Neural cell (in vitro differentiated cells): ENCODE data around the gene MYH7B. TPM values are rescaled to one million over a fixed set of nuclear protein-coding genes. Genes with fewer than 3 reads are reported as not detected.

Source experiments
- H2AFZ ChIP-seq: fragments of 200-600, 300-800 bp; sonication (generic), shearing (Covaris generic); 2 replicates; pipeline ENCODE4 v1.6.0; 2014; ENCODE audit warnings: low read depth, mild to moderate bottlenecking, antibody characterized with exemption, low read length, moderate library complexity
- H3F3A ChIP-seq: fragments of 200-600 bp; shearing (Covaris generic); 2 replicates; pipeline ENCODE4 v1.6.1; 2016; ENCODE audit warnings: mild to moderate bottlenecking, moderate library complexity, mixed read lengths, antibody characterized with exemption, low read length; ENCODE audit not compliant: insufficient read depth, poor library complexity, severe bottlenecking
- H3K27ac ChIP-seq: fragments of 200-600, 300-800 bp; sonication (generic), shearing (Covaris generic); 2 replicates; pipeline ENCODE4 v1.5.1; 2014; ENCODE audit warnings: mild to moderate bottlenecking, low read length, moderate library complexity
- H3K27me3 ChIP-seq: fragments of 300-800, 200-600 bp; sonication (generic), shearing (Covaris generic); 2 replicates; pipeline ENCODE4 v1.6.0; 2014; ENCODE audit warnings: mild to moderate bottlenecking, low read depth, low read length, moderate library complexity; ENCODE audit not compliant: insufficient read depth
- H3K36me3 ChIP-seq: fragments of 300-800, 200-600 bp; sonication (generic), shearing (Covaris generic); 2 replicates; pipeline ENCODE4 v1.5.1; 2014; ENCODE audit warnings: mild to moderate bottlenecking, antibody characterized with exemption, low read length, moderate library complexity; ENCODE audit not compliant: insufficient read depth
- H3K4me2 ChIP-seq: fragments of 300-800, 200-600 bp; sonication (generic), shearing (Covaris generic); 2 replicates; pipeline ENCODE4 v1.6.0; 2014; ENCODE audit warnings: mild to moderate bottlenecking, low read length
- H3K4me3 ChIP-seq: fragments of 300-800, 200-600 bp; sonication (generic), shearing (Covaris generic); 2 replicates; pipeline ENCODE4 v1.5.1; 2014; ENCODE audit warnings: mild to moderate bottlenecking, low read length, moderate library complexity
- H3K79me2 ChIP-seq: fragments of 200-600 bp; shearing (Covaris generic); replicated peaks from 2 replicates; pipeline ENCODE4 v1.6.0; 2014; ENCODE audit warnings: mild to moderate bottlenecking, low read length, moderate library complexity; ENCODE audit not compliant: insufficient read depth
- H3K9ac ChIP-seq: fragments of 300-800, 200-600 bp; sonication (generic), shearing (Covaris generic); 2 replicates; pipeline ENCODE4 v1.6.1; 2016; ENCODE audit warnings: mild to moderate bottlenecking, low read length, mixed read lengths
- H3K9me2 ChIP-seq: fragments of 200-600 bp; shearing (Covaris generic); 2 replicates; pipeline ENCODE4 v1.6.1; 2016; ENCODE audit warnings: mild to moderate bottlenecking, low read length, mixed read lengths; ENCODE audit not compliant: insufficient read depth
- H3K9me3 ChIP-seq: fragments of 200-600, 300-800 bp; sonication (generic), shearing (Covaris generic); 2 replicates; pipeline ENCODE4 v1.6.1; 2016; ENCODE audit warnings: mild to moderate bottlenecking, mixed run types, low read length, moderate library complexity, mixed read lengths
- H4K20me1 ChIP-seq: fragments of 200-600 bp; shearing (Covaris generic); 2 replicates; pipeline ENCODE4 v1.6.1; 2016; ENCODE audit warnings: mild to moderate bottlenecking, mixed run types; ENCODE audit not compliant: insufficient read depth
- EP300 ChIP-seq: fragments of 450-650 bp; conservative IDR thresholded peaks from 2 replicates; pipeline ENCODE4 v1.6.1; 2014; ENCODE audit warnings: antibody characterized with exemption, mild to moderate bottlenecking, moderate library complexity; ENCODE audit not compliant: poor library complexity, severe bottlenecking
- EZH2 ChIP-seq: fragments of 200-600, 300-800 bp; shearing (Covaris generic), sonication (generic); IDR thresholded peaks from 2 replicates; pipeline ENCODE4 v1.6.1; 2014; ENCODE audit warnings: antibody characterized with exemption, low read length, borderline replicate concordance, mild to moderate bottlenecking; ENCODE audit not compliant: insufficient read depth, poor library complexity, severe bottlenecking
- MXI1 ChIP-seq: fragments of 450-650 bp; conservative IDR thresholded peaks from 2 replicates; pipeline ENCODE4 v1.6.1; 2014; ENCODE audit warnings: antibody characterized with exemption, mild to moderate bottlenecking; ENCODE audit not compliant: poor library complexity, severe bottlenecking
- POLR2AphosphoS5 ChIP-seq: IDR thresholded peaks from 2 replicates; pipeline ENCODE4 v1.6.1; 2012
- RAD21 ChIP-seq: fragments of 450-650 bp; conservative IDR thresholded peaks from 2 replicates; pipeline ENCODE4 v1.6.1; 2014; ENCODE audit warnings: antibody characterized with exemption, mild to moderate bottlenecking, moderate library complexity
- SMC3 ChIP-seq: fragments of 450-650 bp; conservative IDR thresholded peaks from 2 replicates; pipeline ENCODE4 v1.6.1; 2014; ENCODE audit warnings: antibody characterized with exemption, mild to moderate bottlenecking, moderate library complexity; ENCODE audit not compliant: poor library complexity
- TAF1 ChIP-seq: IDR thresholded peaks from 2 replicates; pipeline ENCODE4 v1.6.1; 2012; ENCODE audit warnings: low read depth
- polyA plus RNA-seq: library from polyadenylated mRNA; depleted of rRNA; stranded (reverse); fragments of >200 nt; gene quantifications from 2 replicates; pipeline ENCODE4 v1.2.3, GENCODE V29; 2014
- TF ChIP-seq, protein P1 (sequence below): fragments of 450-650 bp; IDR thresholded peaks from 2 replicates; pipeline ENCODE4 v1.5.1; 2014; ENCODE audit warnings: antibody characterized with exemption, mild to moderate bottlenecking, moderate library complexity; ENCODE audit not compliant: poor library complexity, severe bottlenecking
- TF ChIP-seq, protein P2 (sequence below): IDR thresholded peaks from 2 replicates; pipeline ENCODE4 v1.6.1; 2012; ENCODE audit warnings: borderline replicate concordance

MYH7B gene
- polyA plus RNA-seq, 1 donor from 2014 or later: not detected

DNA sequence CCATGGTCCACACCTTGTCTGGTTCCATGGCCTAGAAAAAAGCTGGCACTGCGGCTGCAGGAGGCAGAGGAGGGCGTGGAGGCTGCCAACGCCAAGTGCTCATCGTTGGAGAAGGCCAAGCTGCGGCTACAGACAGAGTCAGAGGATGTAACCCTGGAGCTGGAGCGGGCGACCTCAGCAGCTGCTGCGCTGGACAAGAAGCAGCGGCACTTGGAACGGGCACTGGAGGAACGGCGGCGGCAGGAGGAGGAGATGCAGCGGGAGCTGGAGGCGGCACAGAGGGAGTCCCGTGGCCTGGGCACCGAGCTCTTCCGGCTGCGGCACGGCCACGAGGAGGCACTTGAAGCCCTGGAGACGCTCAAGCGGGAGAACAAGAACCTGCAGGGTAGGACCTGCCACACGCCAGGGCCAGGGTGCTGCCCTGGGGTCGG, 43.4 kb downstream of the MYH7B start:
- TF ChIP-seq TAF1 (no peak), SMC3 (no peak), EP300 (no peak), MXI1 (no peak), RAD21 (no peak), EZH2 (no peak), POLR2AphosphoS5 (no peak)
- TF ChIP-seq, protein P1, sequence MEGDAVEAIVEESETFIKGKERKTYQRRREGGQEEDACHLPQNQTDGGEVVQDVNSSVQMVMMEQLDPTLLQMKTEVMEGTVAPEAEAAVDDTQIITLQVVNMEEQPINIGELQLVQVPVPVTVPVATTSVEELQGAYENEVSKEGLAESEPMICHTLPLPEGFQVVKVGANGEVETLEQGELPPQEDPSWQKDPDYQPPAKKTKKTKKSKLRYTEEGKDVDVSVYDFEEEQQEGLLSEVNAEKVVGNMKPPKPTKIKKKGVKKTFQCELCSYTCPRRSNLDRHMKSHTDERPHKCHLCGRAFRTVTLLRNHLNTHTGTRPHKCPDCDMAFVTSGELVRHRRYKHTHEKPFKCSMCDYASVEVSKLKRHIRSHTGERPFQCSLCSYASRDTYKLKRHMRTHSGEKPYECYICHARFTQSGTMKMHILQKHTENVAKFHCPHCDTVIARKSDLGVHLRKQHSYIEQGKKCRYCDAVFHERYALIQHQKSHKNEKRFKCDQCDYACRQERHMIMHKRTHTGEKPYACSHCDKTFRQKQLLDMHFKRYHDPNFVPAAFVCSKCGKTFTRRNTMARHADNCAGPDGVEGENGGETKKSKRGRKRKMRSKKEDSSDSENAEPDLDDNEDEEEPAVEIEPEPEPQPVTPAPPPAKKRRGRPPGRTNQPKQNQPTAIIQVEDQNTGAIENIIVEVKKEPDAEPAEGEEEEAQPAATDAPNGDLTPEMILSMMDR: no peak
- TF ChIP-seq, protein P2, sequence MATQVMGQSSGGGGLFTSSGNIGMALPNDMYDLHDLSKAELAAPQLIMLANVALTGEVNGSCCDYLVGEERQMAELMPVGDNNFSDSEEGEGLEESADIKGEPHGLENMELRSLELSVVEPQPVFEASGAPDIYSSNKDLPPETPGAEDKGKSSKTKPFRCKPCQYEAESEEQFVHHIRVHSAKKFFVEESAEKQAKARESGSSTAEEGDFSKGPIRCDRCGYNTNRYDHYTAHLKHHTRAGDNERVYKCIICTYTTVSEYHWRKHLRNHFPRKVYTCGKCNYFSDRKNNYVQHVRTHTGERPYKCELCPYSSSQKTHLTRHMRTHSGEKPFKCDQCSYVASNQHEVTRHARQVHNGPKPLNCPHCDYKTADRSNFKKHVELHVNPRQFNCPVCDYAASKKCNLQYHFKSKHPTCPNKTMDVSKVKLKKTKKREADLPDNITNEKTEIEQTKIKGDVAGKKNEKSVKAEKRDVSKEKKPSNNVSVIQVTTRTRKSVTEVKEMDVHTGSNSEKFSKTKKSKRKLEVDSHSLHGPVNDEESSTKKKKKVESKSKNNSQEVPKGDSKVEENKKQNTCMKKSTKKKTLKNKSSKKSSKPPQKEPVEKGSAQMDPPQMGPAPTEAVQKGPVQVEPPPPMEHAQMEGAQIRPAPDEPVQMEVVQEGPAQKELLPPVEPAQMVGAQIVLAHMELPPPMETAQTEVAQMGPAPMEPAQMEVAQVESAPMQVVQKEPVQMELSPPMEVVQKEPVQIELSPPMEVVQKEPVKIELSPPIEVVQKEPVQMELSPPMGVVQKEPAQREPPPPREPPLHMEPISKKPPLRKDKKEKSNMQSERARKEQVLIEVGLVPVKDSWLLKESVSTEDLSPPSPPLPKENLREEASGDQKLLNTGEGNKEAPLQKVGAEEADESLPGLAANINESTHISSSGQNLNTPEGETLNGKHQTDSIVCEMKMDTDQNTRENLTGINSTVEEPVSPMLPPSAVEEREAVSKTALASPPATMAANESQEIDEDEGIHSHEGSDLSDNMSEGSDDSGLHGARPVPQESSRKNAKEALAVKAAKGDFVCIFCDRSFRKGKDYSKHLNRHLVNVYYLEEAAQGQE: no peak
- no peak overlapping the region for H3K27ac ChIP-seq
- H3K27me3 ChIP-seq: no peaks in the 10 kb centered on the region
- no peaks in the 10 kb centered on the region for H3F3A ChIP-seq
- H4K20me1 ChIP-seq: no peaks in the 10 kb centered on the region
- H2AFZ ChIP-seq: no peak overlapping the region
- no peaks in the 10 kb centered on the region for H3K36me3 ChIP-seq
- H3K9ac ChIP-seq: no peak overlapping the region
- H3K4me2 ChIP-seq: no peak overlapping the region
- no peak overlapping the region for H3K4me3 ChIP-seq
- no peaks in the 10 kb centered on the region for H3K79me2 ChIP-seq
- no peaks in the 10 kb centered on the region for H3K9me2 ChIP-seq
- no peaks in the 10 kb centered on the region for H3K9me3 ChIP-seq

DNA sequence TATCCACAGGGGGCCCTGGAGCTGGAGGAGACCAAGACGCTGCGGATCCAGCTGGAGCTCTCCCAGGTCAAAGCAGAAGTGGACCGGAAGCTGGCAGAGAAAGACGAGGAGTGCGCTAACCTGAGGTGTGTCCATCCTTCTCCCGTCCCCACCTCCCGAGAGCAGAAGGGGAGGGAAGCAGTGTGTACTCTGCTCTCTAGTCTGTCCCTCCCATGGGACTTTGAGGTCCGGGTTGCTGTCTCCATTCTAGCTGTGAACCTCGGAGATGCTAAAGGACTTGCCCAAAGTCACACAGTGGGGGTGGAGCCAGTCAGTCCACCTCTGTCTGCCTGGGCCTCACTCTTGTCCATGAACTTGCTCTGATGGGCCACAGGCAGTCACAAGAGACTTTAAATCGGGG, 44.1 kb downstream of the MYH7B start:
- Histone ChIP-seq H3K9me3 (no peaks in the 10 kb centered on the region), H4K20me1 (no peaks in the 10 kb centered on the region), H3K9ac (no peak overlapping the region), H3F3A (no peaks in the 10 kb centered on the region), H2AFZ (no peak overlapping the region), H3K9me2 (no peaks in the 10 kb centered on the region), H3K79me2 (no peaks in the 10 kb centered on the region), H3K4me3 (no peak overlapping the region), H3K4me2 (no peak overlapping the region), H3K27me3 (no peaks in the 10 kb centered on the region), H3K36me3 (no peaks in the 10 kb centered on the region), H3K27ac (no peak overlapping the region)
- no peak for TF ChIP-seq MXI1
- TF ChIP-seq, protein P2: no peak
- TF ChIP-seq EP300: no peak
- TF ChIP-seq TAF1: no peak
- TF ChIP-seq, protein P1: no peak
- no peak for TF ChIP-seq RAD21
- no peak for TF ChIP-seq SMC3
- TF ChIP-seq POLR2AphosphoS5: no peak
- no peak for TF ChIP-seq EZH2
